BLaER1 (cell line): ENCODE data around the gene ATP5F1B.

Source experiments
- H3K27ac ChIP-seq: shearing (Covaris generic); formaldehyde crosslinking; 2 replicates; pipeline ENCODE4 v1.8.1; 2022
- H3K27me3 ChIP-seq: shearing (Covaris generic); formaldehyde crosslinking; 2 replicates; pipeline ENCODE4 v1.8.1; 2022
- H3K36me3 ChIP-seq: shearing (Covaris generic); formaldehyde crosslinking; 2 replicates; pipeline ENCODE4 v1.8.1; 2022
- H3K4me1 ChIP-seq: shearing (Covaris generic); formaldehyde crosslinking; 2 replicates; pipeline ENCODE4 v1.8.1; 2022
- H3K4me2 ChIP-seq: shearing (Covaris generic); formaldehyde crosslinking; 2 replicates; pipeline ENCODE4 v1.8.1; 2022
- H3K4me3 ChIP-seq: shearing (Covaris generic); formaldehyde crosslinking; 2 replicates; pipeline ENCODE4 v1.8.1; 2022
- H3K9ac ChIP-seq: shearing (Covaris generic); formaldehyde crosslinking; 2 replicates; pipeline ENCODE4 v1.8.1; 2022
- H3K9me3 ChIP-seq: shearing (Covaris generic); formaldehyde crosslinking; 2 replicates; pipeline ENCODE4 v1.8.1; 2022
- H4K20me1 ChIP-seq: shearing (Covaris generic); formaldehyde crosslinking; 2 replicates; pipeline ENCODE4 v1.8.1; 2022
- Cebpa-rat ChIP-seq: shearing (Covaris generic); IDR thresholded peaks from 2 replicates; pipeline ENCODE4 v1.8.1; 2022

ATP5F1B gene

GRCh38 chr12:56645717-56646446 is at the start of gene ATP5F1B:
ATP5F1B (minus strand) TSS chr12:56645984; CDS start chr12:56645963, 21 bp downstream.
- Histone ChIP-seq H3K4me1 (peaks cover 29% of the 10 kb centered on the region), H3K27me3 (no peaks in the 10 kb centered on the region), H3K27ac (peak within 1 kb of the TSS; percentile 96), H3K4me3 (peak within 1 kb of the TSS; percentile 88), H3K36me3 (peaks cover 53% of the 10 kb centered on the region), H3K4me2 (peak within 1 kb of the TSS; percentile 98), H3K9me3 (no peaks in the 10 kb centered on the region), H3K9ac (peak within 1 kb of the TSS; percentile 98), H4K20me1 (peaks cover 48% of the 10 kb centered on the region)
- no peak for TF ChIP-seq Cebpa-rat

DNA sequence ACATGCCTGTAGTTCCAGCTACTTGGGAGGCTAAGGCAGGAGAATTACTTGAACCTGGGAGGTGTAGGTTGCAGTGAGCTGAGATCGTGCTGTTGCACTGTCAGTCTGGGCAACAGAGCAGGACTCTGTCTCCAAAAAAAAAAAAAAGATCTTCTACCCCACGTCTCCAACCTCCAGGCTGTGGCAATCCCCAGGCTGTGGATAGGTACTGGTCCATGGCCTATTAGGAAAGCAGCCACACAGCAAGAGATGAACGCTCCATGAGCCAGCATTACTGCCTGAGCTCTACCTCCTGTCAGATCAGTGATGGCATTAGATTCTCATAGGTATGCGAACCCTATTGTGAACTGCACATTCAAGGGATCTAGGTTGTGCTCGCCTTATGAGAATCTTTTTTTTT is 48.4 kb upstream of the ATP5F1B start:
- Histone ChIP-seq H3K27me3 (no peaks in the 10 kb centered on the region), H3K4me2 (no peak overlapping the region), H4K20me1 (no peaks in the 10 kb centered on the region), H3K9ac (no peak overlapping the region), H3K27ac (no peak overlapping the region), H3K9me3 (no peaks in the 10 kb centered on the region), H3K4me1 (peaks cover 41% of the 10 kb centered on the region), H3K36me3 (no peaks in the 10 kb centered on the region), H3K4me3 (no peak overlapping the region)
- no peak for TF ChIP-seq Cebpa-rat

GRCh38 chr12:56688846-56689109 is 43.0 kb upstream of the ATP5F1B start:
- no peaks in the 10 kb centered on the region for H3K36me3 ChIP-seq
- H3K9ac ChIP-seq, result peak overlapping the region; percentile 96
- H3K9me3 ChIP-seq, result no peaks in the 10 kb centered on the region
- H3K27ac ChIP-seq, result peak overlapping the region; percentile 99
- no peaks in the 10 kb centered on the region for H3K27me3 ChIP-seq
- TF ChIP-seq Cebpa-rat, result no peak
- H3K4me3 ChIP-seq, result peak overlapping the region; percentile 94
- peaks cover 36% of the 10 kb centered on the region for H4K20me1 ChIP-seq
- peak overlapping the region; percentile 94 for H3K4me2 ChIP-seq
- H3K4me1 ChIP-seq, result peaks cover 34% of the 10 kb centered on the region

- Histone ChIP-seq H3K36me3 (peaks cover 2% of the 10 kb centered on the region; the same call in 1 of the 2 replicates), H3K27ac (peak within 1 kb of the TSS; percentile 99), H3K9ac (peak within 1 kb of the TSS; percentile 99), H4K20me1 (peaks cover 41% of the 10 kb centered on the region), H3K4me2 (peak within 1 kb of the TSS; percentile 94), H3K27me3 (no peaks in the 10 kb centered on the region), H3K4me1 (peaks cover 39% of the 10 kb centered on the region), H3K4me3 (peak within 1 kb of the TSS; percentile 94), H3K9me3 (no peaks in the 10 kb centered on the region)
- TF ChIP-seq Cebpa-rat, result no peak
Observed at GRCh38 chr12:56688129-56688845, 42.5 kb upstream of the ATP5F1B start, which contains the start of gene PTGES3. PTGES3 (minus strand) TSS chr12:56688284; CDS start chr12:56687999, 285 bp downstream.

GRCh38 chr12:56687223-56688128 is 41.7 kb upstream of the ATP5F1B start:
- peak overlapping the region; percentile 99 for H3K9ac ChIP-seq
- peaks cover 10% of the 10 kb centered on the region; the same call in 1 of the 2 replicates for H3K36me3 ChIP-seq
- H4K20me1 ChIP-seq, result peaks cover 49% of the 10 kb centered on the region
- peaks cover 47% of the 10 kb centered on the region for H3K4me1 ChIP-seq
- H3K4me2 ChIP-seq, result peak overlapping the region; percentile 93
- peak overlapping the region; percentile 94 for H3K4me3 ChIP-seq
- no peaks in the 10 kb centered on the region for H3K27me3 ChIP-seq
- no peaks in the 10 kb centered on the region for H3K9me3 ChIP-seq
- TF ChIP-seq Cebpa-rat, result no peak
- peak overlapping the region; percentile 99 for H3K27ac ChIP-seq

DNA sequence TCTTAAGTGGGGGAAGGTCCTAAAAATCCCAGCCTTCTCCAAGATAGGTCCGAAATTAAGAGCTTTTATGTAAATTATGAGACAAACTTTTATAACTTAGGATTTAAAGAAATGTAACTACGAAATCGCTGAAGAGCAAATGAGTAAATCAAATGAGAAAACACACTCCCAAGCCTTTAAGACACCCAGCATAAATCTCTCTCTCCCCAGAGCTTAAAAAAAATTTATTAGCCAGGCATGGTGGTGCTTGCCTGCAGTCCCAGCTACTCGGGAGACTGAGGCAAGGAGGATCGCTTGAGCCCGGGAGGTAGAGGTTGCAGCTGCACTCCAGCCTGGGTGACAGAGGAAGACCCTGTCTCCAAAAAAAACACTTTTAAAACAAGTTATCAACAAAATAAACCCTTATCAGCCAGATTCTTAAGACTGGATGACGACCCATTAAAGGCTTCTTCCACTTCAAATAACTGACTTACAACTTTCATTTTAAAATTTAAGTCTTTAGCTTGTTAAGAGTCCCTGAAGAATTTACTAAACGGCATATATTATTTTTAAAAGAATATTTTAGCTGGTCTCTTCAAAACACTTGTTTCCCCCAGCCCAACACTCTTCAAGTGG is 39.1 kb upstream of the ATP5F1B start:
- no peaks in the 10 kb centered on the region for H3K9me3 ChIP-seq
- H3K27ac ChIP-seq, result peak overlapping the region; percentile 99
- H3K9ac ChIP-seq, result peak overlapping the region; percentile 99
- TF ChIP-seq Cebpa-rat, result no peak
- peaks cover 75% of the 10 kb centered on the region for H4K20me1 ChIP-seq
- peaks cover 55% of the 10 kb centered on the region for H3K4me1 ChIP-seq
- H3K36me3 ChIP-seq, result peaks cover 36% of the 10 kb centered on the region
- H3K4me2 ChIP-seq, result peak overlapping the region; percentile 93
- H3K27me3 ChIP-seq, result no peaks in the 10 kb centered on the region
- H3K4me3 ChIP-seq, result peak overlapping the region; percentile 94

DNA sequence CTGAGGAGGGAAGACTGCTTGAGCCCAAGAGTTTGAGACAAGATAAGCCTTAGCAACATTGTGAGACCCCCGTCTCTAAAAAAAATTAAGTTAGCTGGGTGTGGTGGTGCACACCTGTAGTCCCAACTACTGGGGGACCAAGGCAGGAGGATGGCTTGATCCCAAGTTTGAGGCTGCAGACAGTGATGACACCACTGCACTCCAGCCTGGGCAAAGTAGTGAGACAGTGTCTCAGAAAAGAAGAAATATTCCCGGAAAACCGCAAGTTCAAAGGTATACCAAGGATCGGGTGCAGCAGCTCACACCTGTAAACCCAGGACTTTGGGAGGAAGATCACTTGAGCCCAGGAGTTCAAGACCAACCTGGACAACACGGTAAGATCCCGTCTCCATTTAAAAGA is 36.5 kb upstream of the ATP5F1B start:
- peaks cover 40% of the 10 kb centered on the region for H3K4me1 ChIP-seq
- TF ChIP-seq Cebpa-rat, result no peak
- peaks cover 100% of the 10 kb centered on the region for H4K20me1 ChIP-seq
- H3K9me3 ChIP-seq, result no peaks in the 10 kb centered on the region
- H3K27ac ChIP-seq, result no peak overlapping the region
- no peaks in the 10 kb centered on the region for H3K27me3 ChIP-seq
- no peak overlapping the region for H3K9ac ChIP-seq
- H3K36me3 ChIP-seq, result peaks cover 60% of the 10 kb centered on the region
- H3K4me3 ChIP-seq, result no peak overlapping the region
- peak overlapping the region; percentile 93 for H3K4me2 ChIP-seq

DNA sequence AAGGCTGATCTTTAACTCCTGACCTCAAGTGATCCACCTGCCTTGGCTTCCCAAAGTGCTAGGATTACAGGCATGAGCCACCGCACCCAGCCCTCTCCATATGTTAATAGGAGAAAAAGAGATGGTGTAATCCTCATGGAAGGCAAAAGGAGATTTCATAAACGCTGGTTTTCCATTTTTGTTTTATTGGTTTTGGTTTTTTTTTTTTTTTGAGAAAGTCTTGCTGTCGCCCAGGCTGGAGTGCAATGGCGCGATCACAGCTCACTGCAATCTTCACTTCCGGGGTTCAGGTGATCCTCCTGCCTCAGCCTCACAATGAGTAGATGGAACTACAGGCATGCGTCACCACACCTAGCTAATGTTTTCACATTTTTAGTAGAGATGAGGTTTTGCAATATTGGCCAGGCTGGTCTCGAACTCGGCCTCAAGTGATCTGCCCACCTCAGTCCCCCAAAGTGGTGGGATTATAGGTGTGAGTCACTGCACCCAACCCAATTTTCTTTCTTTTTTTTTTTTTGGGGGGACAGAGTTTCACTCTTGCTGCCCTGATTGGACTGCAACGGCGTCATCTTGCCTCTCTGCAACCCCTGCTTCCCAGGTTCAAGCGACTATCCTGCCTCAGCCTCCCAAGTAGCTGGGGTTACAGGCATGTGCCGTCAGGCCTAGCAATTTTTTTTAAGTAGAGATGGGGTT is 34.2 kb upstream of the ATP5F1B start:
- TF ChIP-seq Cebpa-rat, result no peak
- no peaks in the 10 kb centered on the region for H3K9me3 ChIP-seq
- H3K36me3 ChIP-seq, result peaks cover 77% of the 10 kb centered on the region
- H3K27ac ChIP-seq, result no peak overlapping the region
- peaks cover 35% of the 10 kb centered on the region for H3K4me1 ChIP-seq
- no peak overlapping the region for H3K4me3 ChIP-seq
- H4K20me1 ChIP-seq, result peaks cover 100% of the 10 kb centered on the region
- H3K27me3 ChIP-seq, result no peaks in the 10 kb centered on the region
- no peak overlapping the region for H3K9ac ChIP-seq
- H3K4me2 ChIP-seq, result no peak overlapping the region

- no peak for TF ChIP-seq Cebpa-rat
- Histone ChIP-seq H4K20me1 (peaks cover 100% of the 10 kb centered on the region), H3K4me3 (no peak overlapping the region), H3K27ac (no peak overlapping the region), H3K9ac (no peak overlapping the region), H3K4me1 (peaks cover 29% of the 10 kb centered on the region), H3K4me2 (no peak overlapping the region), H3K27me3 (no peaks in the 10 kb centered on the region), H3K9me3 (no peaks in the 10 kb centered on the region), H3K36me3 (peaks cover 88% of the 10 kb centered on the region)
Observed at GRCh38 chr12:56678852-56679251, 33.1 kb upstream of the ATP5F1B start.
